ENCODE results near the gene GIPC3. TPM values are rescaled to one million over a fixed set of nuclear protein-coding genes. Genes with fewer than 3 reads are reported as not detected.
A peak's percentile ranks its signal among the peaks of the same experiment; 100 is the strongest.
"Not testable (repeated sequence)": the region's sequence is repeated elsewhere in the genome, so short reads cannot be mapped to it uniquely, and the experiment has no call there.

The GIPC3 gene
- total RNA-seq, 6 donors from 2014 or later: 0.91 to 5.2 (median 1.4) TPM

DNA sequence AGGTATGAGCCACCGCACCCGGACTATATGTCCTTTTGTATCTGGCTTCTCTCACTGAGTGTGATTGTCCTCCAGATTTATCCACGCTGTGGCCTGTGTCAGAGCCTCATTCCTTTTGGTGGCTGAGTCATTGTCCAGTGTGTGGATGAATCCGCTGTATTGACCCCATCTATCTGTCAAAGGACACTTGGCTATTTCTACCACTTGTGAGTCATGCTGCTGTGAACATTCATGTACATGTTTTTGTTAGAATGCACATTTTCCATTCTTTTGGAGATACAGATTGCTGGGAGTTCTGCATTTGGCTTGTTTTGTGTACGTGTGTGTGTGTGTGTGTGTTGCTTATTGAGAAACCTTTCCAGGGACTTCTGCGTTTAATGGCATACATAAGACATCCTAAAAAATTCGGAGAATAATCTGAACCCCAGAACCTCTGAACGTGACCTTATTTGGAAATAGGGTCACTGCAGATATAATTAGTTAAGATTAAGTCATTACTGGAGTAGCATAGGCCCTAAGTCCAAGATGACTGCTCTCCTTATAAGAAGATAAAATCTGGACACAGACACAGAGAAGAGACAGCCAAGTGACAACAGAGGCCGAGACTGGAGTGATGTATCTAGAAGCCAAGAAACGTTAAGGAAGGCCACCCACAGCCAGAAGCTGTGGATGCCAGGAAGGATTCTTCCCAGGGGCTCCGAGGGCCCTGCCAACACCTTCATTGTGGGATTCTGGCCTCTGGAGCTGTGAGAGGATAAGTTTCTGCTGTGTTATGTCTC is 4.9 kb upstream of the GIPC3 start:
- TF ChIP-seq, protein P1, sequence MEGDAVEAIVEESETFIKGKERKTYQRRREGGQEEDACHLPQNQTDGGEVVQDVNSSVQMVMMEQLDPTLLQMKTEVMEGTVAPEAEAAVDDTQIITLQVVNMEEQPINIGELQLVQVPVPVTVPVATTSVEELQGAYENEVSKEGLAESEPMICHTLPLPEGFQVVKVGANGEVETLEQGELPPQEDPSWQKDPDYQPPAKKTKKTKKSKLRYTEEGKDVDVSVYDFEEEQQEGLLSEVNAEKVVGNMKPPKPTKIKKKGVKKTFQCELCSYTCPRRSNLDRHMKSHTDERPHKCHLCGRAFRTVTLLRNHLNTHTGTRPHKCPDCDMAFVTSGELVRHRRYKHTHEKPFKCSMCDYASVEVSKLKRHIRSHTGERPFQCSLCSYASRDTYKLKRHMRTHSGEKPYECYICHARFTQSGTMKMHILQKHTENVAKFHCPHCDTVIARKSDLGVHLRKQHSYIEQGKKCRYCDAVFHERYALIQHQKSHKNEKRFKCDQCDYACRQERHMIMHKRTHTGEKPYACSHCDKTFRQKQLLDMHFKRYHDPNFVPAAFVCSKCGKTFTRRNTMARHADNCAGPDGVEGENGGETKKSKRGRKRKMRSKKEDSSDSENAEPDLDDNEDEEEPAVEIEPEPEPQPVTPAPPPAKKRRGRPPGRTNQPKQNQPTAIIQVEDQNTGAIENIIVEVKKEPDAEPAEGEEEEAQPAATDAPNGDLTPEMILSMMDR (IDR thresholded peaks at IDR 0.05): no peak
- TF ChIP-seq POLR2A (IDR thresholded peaks at IDR 0.05): no peak
- TF ChIP-seq POLR2AphosphoS5 (IDR thresholded peaks at IDR 0.05): no peak
- ATAC-seq (ENCODE audit: low FRiP score in 2 of 2): peak in 1 of 2 donors; percentile 22
- DNase-seq: no peak
- H3K4me1 ChIP-seq: peaks cover 6 to 15% (median 14%) of the 10 kb centered on the region in 4 donors
- H3K36me3 ChIP-seq: peaks cover 0 to 7% (median 0%) of the 10 kb centered on the region in 4 donors
- H3K27me3 ChIP-seq: peaks cover 0 to 4% (median 1%) of the 10 kb centered on the region in 4 donors
- no peak overlapping the region for H3K4me3 ChIP-seq
- 58 to 66% methylated on average over 11 of the region's 11 CpGs for WGBS, 2 donors
- H3K27ac ChIP-seq: peak overlapping the region in 3 of 4 donors; percentile 21 to 33 (median 27)
- H3K9me3 ChIP-seq: no peaks in the 10 kb centered on the region

DNA sequence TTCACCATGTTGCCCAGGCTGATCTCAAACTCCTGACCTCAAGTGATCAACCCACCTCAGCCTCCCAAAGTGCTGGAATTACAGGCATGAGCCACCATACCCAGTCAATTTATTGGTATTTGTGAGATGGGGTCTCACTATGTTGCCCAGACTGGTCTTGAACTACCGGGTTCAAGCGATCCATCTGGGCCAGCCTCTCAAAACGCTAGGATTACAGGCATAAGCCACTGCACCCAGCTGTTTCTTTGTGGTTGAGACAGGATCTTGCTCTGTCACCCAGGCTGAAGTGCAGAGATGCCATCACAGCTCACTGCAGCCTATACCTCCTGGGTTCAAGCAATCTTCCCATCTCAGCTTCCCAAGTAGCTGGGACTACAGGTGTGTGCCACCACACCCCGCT is 3.5 kb upstream of the GIPC3 start:
- not testable (repeated sequence) for H3K36me3 ChIP-seq; DNase-seq; H3K4me3 ChIP-seq; H3K27ac ChIP-seq; ATAC-seq (ENCODE audit: low FRiP score in 2 of 2); H3K9me3 ChIP-seq
- Histone ChIP-seq H3K4me1 (peaks cover 8 to 21% (median 10%) of the 10 kb centered on the region in 4 donors), H3K27me3 (peaks cover 0 to 17% (median 8%) of the 10 kb centered on the region in 4 donors)
- WGBS, 2 donors: 75 to 85% methylated on average over 3 to 4 of the region's 4 CpGs

DNA sequence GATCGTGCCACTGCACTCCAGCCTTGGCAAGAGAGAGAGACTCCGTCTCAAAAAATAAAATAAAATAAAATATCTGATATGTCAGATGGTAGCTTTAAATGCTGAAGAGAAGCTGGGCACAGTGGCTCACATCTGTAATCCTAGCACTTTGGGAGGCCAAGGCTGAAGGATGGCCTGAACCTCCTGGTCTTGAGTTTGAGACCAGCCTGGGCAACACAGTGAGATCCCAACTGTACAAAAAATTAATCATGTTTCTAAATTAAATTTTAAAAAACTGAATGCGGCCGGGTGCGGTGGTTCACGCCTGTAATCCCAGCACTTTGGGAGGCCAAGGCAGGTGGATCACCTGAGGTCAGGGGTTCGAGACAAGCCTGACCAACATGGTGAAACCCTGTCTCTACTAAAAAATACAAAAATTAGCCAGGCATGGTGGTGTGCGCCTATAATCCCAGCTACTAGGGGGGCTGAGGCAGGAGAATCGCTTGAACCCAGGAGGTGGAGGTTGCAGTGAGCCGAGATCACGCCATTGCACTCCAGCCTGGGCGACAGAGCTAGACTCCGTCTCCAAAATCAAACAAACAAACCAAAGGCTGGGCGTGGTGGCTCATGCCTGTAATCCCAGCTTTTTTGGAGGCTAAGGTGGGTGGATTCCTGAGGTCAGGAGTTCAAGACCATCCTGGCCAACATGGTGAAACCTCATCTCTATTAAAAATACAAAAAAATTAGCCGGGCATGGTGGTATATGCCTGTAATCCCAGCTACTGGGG is 1.1 kb upstream of the GIPC3 start:
- peaks cover 8 to 22% (median 10%) of the 10 kb centered on the region in 4 donors for H3K4me1 ChIP-seq
- 85 to 91% methylated on average over 15 of the region's 15 CpGs for WGBS, 2 donors
- not testable (repeated sequence) for ATAC-seq (ENCODE audit: low FRiP score in 2 of 2); H3K27ac ChIP-seq; H3K9me3 ChIP-seq; H3K4me3 ChIP-seq; DNase-seq; H3K36me3 ChIP-seq
- peaks cover 0 to 17% (median 8%) of the 10 kb centered on the region in 4 donors for H3K27me3 ChIP-seq

DNA sequence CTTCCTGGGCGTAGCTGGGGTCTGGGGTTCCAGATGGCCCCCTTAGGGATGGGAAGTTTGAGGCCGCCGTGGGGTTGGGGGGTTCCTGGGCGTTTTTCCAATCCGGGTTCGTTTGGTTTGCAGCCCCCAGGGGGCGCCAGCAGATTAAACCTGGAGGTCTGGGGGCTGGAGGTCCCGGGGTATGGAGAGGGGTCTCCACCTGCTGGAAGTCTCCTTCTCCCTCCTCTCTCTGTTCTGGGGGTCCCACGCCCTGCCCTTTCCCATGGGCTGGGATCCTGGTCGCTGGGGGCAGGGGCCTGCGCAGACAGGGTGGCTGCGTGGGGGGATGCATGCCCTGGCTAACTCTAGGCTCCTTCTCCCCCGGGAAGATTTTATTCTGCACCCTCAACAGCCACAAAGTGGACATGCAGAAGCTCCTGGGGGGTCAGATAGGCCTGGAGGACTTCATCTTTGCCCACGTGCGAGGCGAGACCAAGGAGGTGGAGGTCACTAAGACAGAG is 899 bp downstream of the GIPC3 start:
- Histone ChIP-seq H3K27ac (peak overlapping the region in 3 of 4 donors; percentile 5 to 70 (median 44)), H3K4me3 (peak overlapping the region; percentile 8 to 55 (median 40))
- DNase-seq: no peak

DNA sequence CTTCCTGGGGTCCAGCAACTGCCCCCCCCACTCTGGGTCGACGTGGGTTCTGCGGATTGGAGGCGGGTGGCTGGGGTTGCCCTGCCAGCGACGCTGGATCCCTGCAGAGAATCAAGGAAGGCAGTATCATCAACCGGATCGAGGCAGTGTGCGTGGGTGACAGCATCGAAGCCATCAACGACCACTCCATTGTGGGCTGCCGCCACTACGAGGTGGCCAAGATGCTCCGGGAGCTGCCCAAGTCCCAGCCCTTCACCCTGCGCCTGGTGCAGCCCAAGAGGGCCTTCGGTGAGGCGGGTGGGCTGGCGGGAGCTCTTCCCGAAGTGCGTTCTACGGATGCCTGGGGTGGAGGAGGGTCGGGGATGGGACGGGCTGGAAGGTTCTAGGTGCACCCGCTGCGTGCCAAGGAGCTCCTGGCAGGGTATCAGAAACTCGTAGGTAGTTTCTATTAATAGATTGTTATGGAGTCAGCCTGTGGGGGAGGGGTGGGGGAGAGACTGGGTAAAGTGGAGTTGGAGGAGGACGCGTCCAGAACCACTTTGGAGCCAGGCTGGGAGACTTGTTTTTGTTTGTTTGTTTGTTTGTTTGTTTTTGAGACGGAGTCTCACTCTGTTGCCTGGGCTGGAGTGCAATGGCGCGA is 1.5 kb downstream of the GIPC3 start:
- DNase-seq (peak in 1 of 2 donors; percentile 59), ATAC-seq (ENCODE audit: low FRiP score in 2 of 2) (peak in 1 of 2 donors; percentile 4)
- TF ChIP-seq EP300 (IDR thresholded peaks at IDR 0.05) (no peak), POLR2AphosphoS5 (IDR thresholded peaks at IDR 0.05) (no peak), POLR2A (IDR thresholded peaks at IDR 0.05) (no peak)
- TF ChIP-seq, protein P1 (IDR thresholded peaks at IDR 0.05): no peak
- no peaks in the 10 kb centered on the region for H3K9me3 ChIP-seq
- peaks cover 0 to 17% (median 8%) of the 10 kb centered on the region in 4 donors for H3K27me3 ChIP-seq
- peaks cover 0 to 8% (median 0%) of the 10 kb centered on the region in 4 donors for H3K36me3 ChIP-seq
- 75 to 77% methylated on average over 30 to 31 of the region's 31 CpGs for WGBS, 2 donors
- no peak overlapping the region for H3K4me3 ChIP-seq
- H3K27ac ChIP-seq: no peak overlapping the region
- H3K4me1 ChIP-seq: peaks cover 8 to 22% (median 10%) of the 10 kb centered on the region in 4 donors

More for the DNA sequence above, 899 bp downstream of the GIPC3 start:
- 29 to 47% methylated on average over 6 to 16 of the region's 16 CpGs for WGBS, 2 donors
- no peak for ATAC-seq (ENCODE audit: low FRiP score in 2 of 2)
- Histone ChIP-seq H3K36me3 (peaks cover 0 to 8% (median 0%) of the 10 kb centered on the region in 4 donors), H3K9me3 (no peaks in the 10 kb centered on the region), H3K4me1 (peaks cover 8 to 22% (median 10%) of the 10 kb centered on the region in 4 donors), H3K27me3 (peaks cover 0 to 17% (median 8%) of the 10 kb centered on the region in 4 donors)
- no peak for TF ChIP-seq EP300 (IDR thresholded peaks at IDR 0.05)
- TF ChIP-seq, protein P1 (IDR thresholded peaks at IDR 0.05): peak in 5 of 6 experiments; percentile 25 to 52 (median 47)
